NCI-H526 treated with DMSO at 0.1 percent for 48 hours (cell line): ENCODE data around the gene ATP1B1.

ENCODE experiments used
- DNase-seq: peaks from one replicate; lab custom pipeline; 2025; lab: John Stamatoyannopoulos, UW

Gene ATP1B1

GRCh38 chr1:169094897-169095569 is 11.5 kb upstream of the ATP1B1 start:
- no peak for DNase-seq

GRCh38 chr1:169098380-169098779 is 8.1 kb upstream of the ATP1B1 start:
- DNase-seq: peak; percentile 62

GRCh38 chr1:169099561-169099960 is 6.9 kb upstream of the ATP1B1 start:
- DNase-seq: peak; percentile 99

GRCh38 chr1:169100208-169100607 is 6.3 kb upstream of the ATP1B1 start:
- DNase-seq: peak; percentile 95

- DNase-seq: no peak
Measured at GRCh38 chr1:169100651-169101088, 5.8 kb upstream of the ATP1B1 start.

- no peak for DNase-seq
Measured at GRCh38 chr1:169102567-169102966, 3.9 kb upstream of the ATP1B1 start.

- DNase-seq: no peak
Measured at GRCh38 chr1:169103002-169103401, 3.5 kb upstream of the ATP1B1 start.

GRCh38 chr1:169103480-169103893 is 3.0 kb upstream of the ATP1B1 start:
- DNase-seq: no peak

- DNase-seq: no peak
Measured at GRCh38 chr1:169105087-169105433, 1.4 kb upstream of the ATP1B1 start.

- DNase-seq: peak; percentile 95
Measured at GRCh38 chr1:169105434-169106094, 926 bp upstream of the ATP1B1 start.

- peak; percentile 77 for DNase-seq
Measured at GRCh38 chr1:169106921-169107602, 572 bp downstream of the ATP1B1 start.

GRCh38 chr1:169107603-169108208 is 1.2 kb downstream of the ATP1B1 start:
- DNase-seq: peak; percentile 66

GRCh38 chr1:169108223-169108622 is 1.7 kb downstream of the ATP1B1 start:
- DNase-seq: no peak

- peak; percentile 75 for DNase-seq
Measured at GRCh38 chr1:169108863-169109560, 2.5 kb downstream of the ATP1B1 start.

GRCh38 chr1:169109561-169110134 is 3.2 kb downstream of the ATP1B1 start:
- peak; percentile 96 for DNase-seq

GRCh38 chr1:169110236-169110635 is 3.7 kb downstream of the ATP1B1 start:
- peak; percentile 67 for DNase-seq

GRCh38 chr1:169110689-169111447 is 4.4 kb downstream of the ATP1B1 start:
- DNase-seq: no peak

- DNase-seq: no peak
Measured at GRCh38 chr1:169111472-169111871, 5.0 kb downstream of the ATP1B1 start.

- no peak for DNase-seq
Measured at GRCh38 chr1:169112241-169112640, 5.8 kb downstream of the ATP1B1 start.

GRCh38 chr1:169113613-169114119 is 7.2 kb downstream of the ATP1B1 start:
- no peak for DNase-seq
